GM12874 (cell line): ENCODE data around the gene CTCF.

ENCODE experiments used
- TF ChIP-seq, protein P1 (sequence below): IDR thresholded peaks from 2 replicates; pipeline ENCODE4 v1.5.1; 2011; ENCODE audit warnings: low read depth, mild to moderate bottlenecking, control low read depth, low read length, moderate library complexity; ENCODE audit not compliant: insufficient read depth

The CTCF gene

DNA sequence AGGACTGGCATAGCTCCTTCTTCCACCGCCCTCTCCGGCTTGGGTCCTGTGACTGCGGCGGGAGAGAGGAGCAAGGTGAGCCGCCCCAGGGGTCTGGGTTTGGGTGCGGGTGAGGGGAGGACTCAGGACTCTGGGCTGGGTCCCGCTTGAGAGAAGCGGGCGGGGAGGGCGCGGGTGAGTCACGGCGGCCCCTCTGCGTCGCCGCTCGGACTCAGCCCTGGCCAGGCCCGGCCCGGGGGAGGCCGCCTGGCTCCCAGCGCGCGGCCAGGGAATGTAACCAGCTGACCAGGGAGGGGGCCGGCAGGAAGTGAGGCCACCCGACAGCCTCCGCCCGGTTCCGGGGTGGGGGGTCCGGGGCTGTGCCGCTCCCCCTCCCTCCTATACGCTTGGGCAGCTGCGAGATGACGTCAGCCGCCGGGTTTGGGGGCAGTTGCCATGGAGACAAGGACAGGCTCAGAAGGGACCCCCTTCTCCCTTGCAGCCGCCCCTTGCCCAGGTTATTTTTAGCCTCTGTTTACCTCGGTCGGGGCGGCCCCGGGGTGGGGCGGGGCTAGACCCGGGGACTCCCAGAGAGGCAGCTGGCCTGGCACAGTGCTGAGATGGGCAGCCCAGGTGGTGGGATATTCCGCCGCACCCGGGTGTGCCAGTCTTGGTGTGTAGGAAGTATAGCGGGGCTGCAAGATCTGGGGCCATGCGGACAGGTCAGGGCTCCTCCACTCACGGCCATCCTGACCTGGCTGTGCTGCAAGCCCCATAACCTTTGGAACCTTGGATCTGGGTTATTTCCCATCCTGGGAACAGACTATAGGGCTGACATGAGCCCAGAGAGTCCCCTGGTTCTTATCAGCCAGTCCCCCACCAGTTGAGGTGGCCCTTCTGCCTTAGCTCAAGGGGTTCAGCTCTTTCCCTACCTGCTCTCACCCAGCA is 32.0 kb upstream of the CTCF start:
- TF ChIP-seq, protein P1, sequence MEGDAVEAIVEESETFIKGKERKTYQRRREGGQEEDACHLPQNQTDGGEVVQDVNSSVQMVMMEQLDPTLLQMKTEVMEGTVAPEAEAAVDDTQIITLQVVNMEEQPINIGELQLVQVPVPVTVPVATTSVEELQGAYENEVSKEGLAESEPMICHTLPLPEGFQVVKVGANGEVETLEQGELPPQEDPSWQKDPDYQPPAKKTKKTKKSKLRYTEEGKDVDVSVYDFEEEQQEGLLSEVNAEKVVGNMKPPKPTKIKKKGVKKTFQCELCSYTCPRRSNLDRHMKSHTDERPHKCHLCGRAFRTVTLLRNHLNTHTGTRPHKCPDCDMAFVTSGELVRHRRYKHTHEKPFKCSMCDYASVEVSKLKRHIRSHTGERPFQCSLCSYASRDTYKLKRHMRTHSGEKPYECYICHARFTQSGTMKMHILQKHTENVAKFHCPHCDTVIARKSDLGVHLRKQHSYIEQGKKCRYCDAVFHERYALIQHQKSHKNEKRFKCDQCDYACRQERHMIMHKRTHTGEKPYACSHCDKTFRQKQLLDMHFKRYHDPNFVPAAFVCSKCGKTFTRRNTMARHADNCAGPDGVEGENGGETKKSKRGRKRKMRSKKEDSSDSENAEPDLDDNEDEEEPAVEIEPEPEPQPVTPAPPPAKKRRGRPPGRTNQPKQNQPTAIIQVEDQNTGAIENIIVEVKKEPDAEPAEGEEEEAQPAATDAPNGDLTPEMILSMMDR, result no peak

DNA sequence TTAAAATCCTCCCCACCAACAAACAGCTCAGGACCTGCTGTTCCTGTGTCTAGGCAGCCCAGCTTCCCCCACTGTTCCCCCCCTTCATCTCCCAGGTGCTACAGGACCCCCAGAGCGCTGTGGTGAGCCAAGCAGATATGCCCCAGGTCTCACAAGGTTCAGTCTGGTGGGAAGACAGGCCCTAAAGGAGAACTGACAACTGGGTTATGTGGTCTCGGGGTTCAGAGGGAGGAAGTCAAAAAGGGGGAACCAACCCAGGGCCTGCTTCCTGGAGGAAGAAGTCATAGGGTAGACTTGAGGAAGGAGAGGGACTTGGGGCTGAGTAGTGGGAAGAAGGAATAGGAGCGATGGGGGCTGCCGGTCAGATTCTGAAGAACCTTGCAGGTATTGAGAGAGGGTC is 31.1 kb upstream of the CTCF start:
- TF ChIP-seq, protein P1, result no peak

DNA sequence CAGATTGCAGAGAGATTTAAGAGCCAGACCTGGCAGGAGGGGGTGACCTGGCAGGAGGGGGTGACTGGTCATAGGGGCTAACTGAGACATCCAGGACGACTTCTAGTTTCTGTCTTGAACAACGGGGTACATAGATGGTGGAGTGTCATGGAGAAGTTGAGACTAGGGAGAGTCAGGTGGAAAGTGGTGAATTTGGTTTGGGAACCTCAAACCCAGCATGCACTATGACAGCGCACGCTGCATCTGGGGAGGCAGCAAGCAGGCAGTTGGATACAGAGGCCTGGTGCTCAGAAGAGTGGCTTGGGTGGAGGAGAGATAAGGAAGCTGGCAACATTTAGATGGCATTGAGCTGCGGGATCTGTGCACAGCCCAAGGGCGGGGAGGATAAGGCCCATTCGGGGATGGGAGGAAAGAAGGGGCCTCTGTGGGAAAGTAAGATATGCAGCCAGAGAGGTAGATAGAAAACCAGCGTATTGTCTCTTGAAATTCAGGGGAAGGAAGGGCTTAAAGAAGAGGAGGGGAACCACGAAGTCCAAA is 29.2 kb upstream of the CTCF start:
- TF ChIP-seq, protein P1, result no peak

DNA sequence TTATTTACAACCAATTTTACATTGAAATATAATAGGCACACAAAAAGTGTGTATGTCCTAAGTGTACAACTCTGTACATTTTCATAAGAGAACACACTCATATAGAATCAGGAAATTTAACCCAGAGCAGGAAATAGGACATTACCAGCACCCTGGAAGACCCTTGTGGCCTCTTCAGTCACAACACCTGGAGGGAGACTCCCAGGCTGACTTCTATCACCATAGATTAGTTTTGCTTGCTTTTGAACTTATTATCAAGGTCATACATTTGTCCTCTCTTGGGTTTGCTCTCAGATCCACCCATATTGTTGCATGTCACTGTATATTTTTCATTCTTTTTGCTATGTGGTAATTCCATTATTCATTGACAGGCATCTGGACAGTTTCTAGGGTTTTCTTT is 27.9 kb upstream of the CTCF start:
- TF ChIP-seq, protein P1, result no peak

DNA sequence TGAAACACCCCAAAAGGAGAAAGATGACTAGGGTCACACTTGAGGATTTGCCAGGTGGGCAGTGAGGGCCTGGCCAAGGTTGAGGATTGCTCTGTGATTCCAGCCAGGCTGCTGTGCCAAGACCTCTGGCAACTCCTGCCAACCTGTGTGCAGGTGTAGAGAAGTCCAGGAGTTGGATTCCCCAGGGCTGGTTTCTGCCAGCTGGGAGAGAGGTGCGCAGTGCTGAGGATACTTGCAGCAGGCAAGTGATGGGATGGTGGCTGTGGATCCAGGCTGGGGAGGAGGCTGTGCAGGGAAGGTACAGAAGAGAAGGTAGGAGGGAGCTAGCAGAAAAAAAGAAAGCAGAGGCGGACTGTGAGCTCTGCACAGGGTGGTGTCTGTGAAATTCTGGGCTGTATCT is 27.1 kb upstream of the CTCF start:
- TF ChIP-seq, protein P1, result no peak

DNA sequence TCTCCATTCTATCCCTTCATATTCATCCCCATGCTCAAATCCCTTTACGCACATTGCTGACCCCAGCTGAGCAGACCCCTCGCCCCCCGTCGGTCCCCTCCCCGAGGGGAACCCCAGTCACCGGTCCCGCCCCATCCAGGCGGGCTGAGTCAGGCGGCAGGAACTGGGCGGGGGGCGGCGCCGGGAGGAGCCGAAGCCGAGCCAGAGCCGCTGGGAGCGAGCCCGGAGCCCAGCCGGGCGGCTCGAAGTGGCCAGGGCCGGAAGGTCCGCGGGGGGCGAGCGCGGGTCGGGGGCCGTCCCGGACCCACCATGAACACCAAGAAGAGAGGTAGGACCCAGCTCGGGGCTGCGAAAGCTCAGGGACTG is 25.1 kb upstream of the CTCF start:
- TF ChIP-seq, protein P1, result no peak

DNA sequence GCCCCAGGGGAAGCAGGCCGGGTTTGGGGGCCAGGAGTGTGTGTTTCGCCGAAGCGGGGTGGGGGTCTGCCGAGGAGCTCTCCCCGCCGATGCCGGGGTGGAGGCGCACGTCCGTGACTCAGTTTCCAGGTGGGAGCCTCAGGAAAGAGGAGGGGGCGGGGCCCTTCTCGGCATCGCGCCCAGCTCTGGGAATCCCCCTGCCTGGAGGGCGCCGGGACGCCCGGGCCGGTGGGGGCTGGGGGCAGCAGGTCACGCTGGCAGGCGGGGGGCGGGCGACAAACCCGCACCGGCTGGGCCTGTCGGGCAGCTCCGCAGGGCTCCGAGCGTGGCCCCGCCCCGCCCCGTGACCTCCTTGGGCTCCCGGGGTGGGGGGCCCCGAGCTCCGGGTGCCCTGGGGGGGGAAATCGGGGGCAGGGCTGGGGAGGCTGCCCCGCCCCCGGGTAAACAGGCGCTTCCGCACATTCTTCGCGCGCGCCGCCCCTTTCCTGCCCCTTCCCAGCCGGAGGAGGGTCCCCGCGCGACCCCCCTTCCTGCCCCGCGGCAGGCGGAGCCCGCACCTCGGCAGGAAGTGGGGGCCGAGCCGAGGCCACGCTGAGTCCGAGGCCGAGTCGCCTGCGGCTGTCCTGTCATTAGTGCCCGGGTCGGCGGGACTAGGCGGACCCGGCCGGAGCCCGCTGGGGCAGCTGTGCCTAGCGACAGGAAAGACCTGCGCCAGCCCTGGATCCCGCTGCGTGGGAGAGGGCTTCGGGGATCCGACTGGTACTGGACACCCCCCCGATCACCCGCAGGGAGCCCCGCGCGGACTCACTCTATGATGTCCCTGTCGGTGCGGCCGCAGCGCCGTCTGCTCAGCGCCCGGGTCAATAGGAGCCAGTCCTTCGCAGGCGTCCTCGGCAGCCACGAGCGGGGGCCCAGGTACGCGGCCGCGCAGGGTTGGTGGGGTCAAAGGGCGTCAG is 24.4 kb upstream of the CTCF start:
- TF ChIP-seq, protein P1, result no peak
